B cell (primary cell): Measurements from ENCODE around the gene PNPO. TPM values are rescaled to one million over a fixed set of nuclear protein-coding genes. Genes with fewer than 3 reads are reported as not detected.

ENCODE experiments used
- ATAC-seq: fragments of 200-7000 bp; cut with Tn5 transposase; one replicate; pipeline ENCODE4 v1.10.0; 2021; ENCODE audit warnings: low read depth, mild to moderate bottlenecking, moderate number of reproducible peaks, moderate library complexity
- CTCF ChIA-PET: fragments of 350-600 bp; sonication (Branson Sonifier 250); formaldehyde crosslinking; loops from one replicate; lab custom pipeline; 2021; ENCODE audit warnings: antibody characterized with exemption, inconsistent platforms; lab: Charles Lee
- POLR2A ChIA-PET: fragments of 350-600 bp; sonication (Branson Sonifier 250); formaldehyde crosslinking; loops from one replicate; lab custom pipeline; 2021; ENCODE audit warnings: antibody characterized with exemption; lab: Charles Lee
- DNase-seq: peaks from one replicate; pipeline ENCODE4 v3.0.0; 2013
- H2AFZ ChIP-seq: 2 replicates; pipeline ENCODE4 v1.6.1; 2012; ENCODE audit warnings: mild to moderate bottlenecking, low read depth, low read length; ENCODE audit not compliant: insufficient read depth, poor library complexity, severe bottlenecking
- H3K27ac ChIP-seq, 2 donors: 1 replicate in 1 of 2; 2 replicates in 1 of 2; pipeline ENCODE4 v1.5.1; 2012 to 2013; ENCODE audit warnings: low read length in 2 of 2, mild to moderate bottlenecking in 2 of 2, moderate library complexity in 1 of 2
- H3K27me3 ChIP-seq, 4 experiments: fragments of 200-600 bp in 1 of 4; sonication (generic) in 1 of 4; replicated peaks in 1 of 4; 1 replicate in 2 of 4; 2 replicates in 2 of 4; pipeline versions ENCODE4 v1.6.1 to v1.7.0; 2013 to 2016; ENCODE audit warnings: low read length in 3 of 4, mild to moderate bottlenecking in 2 of 4, mixed read lengths in 1 of 4, moderate library complexity in 1 of 4; ENCODE audit not compliant: insufficient read depth in 4 of 4, control insufficient read depth in 3 of 4; ENCODE audit errors: control extremely low read depth in 1 of 4
- H3K36me3 ChIP-seq, 2 experiments: replicated peaks in 1 of 2; 1 replicate in 1 of 2; 2 replicates in 1 of 2; pipeline versions ENCODE4 v1.6.1 to v1.7.1; 2013; ENCODE audit warnings: low read length in 1 of 2; ENCODE audit not compliant: insufficient read depth in 2 of 2, control insufficient read depth in 1 of 2; ENCODE audit errors: control extremely low read depth in 1 of 2, extremely low read depth in 1 of 2
- H3K4me1 ChIP-seq, 2 donors: fragments of 200-600 bp in 1 of 2; sonication (generic) in 1 of 2; 1 replicate in 1 of 2; 2 replicates in 1 of 2; pipeline versions ENCODE4 v1.5.1 to v1.6.1; 2013 to 2017; ENCODE audit warnings: low read length in 2 of 2; ENCODE audit not compliant: control insufficient read depth in 2 of 2, insufficient read depth in 2 of 2
- H3K4me2 ChIP-seq: replicated peaks from 2 replicates; pipeline ENCODE3; 2012; ENCODE audit warnings: mild to moderate bottlenecking, low read depth, low read length; ENCODE audit not compliant: poor library complexity, severe bottlenecking
- H3K4me3 ChIP-seq, 5 experiments: fragments of 200-600 bp in 1 of 5; sonication (generic) in 1 of 5; 1 replicate in 3 of 5; 2 replicates in 2 of 5; pipeline versions ENCODE4 v1.5.1 to v1.7.0; 2011 to 2016; ENCODE audit warnings: low read length in 4 of 5, mild to moderate bottlenecking in 4 of 5, low read depth in 2 of 5, control low read depth in 1 of 5, moderate library complexity in 1 of 5; ENCODE audit not compliant: insufficient read depth in 1 of 5; ENCODE audit errors: control extremely low read depth in 1 of 5, extremely low read depth in 1 of 5
- H3K79me2 ChIP-seq: fragments of 200-600 bp; sonication (generic); one replicate; pipeline ENCODE4 v1.6.0; 2016; ENCODE audit warnings: low read length; ENCODE audit not compliant: control insufficient read depth, insufficient read depth
- H3K9ac ChIP-seq: fragments of 200-600 bp; sonication (generic); 2 replicates; pipeline ENCODE4 v1.6.1; 2017; ENCODE audit warnings: mild to moderate bottlenecking, low read length, moderate library complexity
- H3K9me3 ChIP-seq, 3 donors: one replicate each; pipeline versions ENCODE4 v1.6.1 to v1.7.1; 2013; ENCODE audit warnings: low read length in 2 of 3; ENCODE audit not compliant: control insufficient read depth in 2 of 3, insufficient read depth in 1 of 3; ENCODE audit errors: control extremely low read depth in 1 of 3
- H4K20me1 ChIP-seq: 2 replicates; pipeline ENCODE4 v1.6.0; 2012; ENCODE audit warnings: mild to moderate bottlenecking, low read length; ENCODE audit not compliant: insufficient read depth, control insufficient read depth, poor library complexity, severe bottlenecking
- H3K27ac Mint-ChIP-seq: one replicate; pipeline ENCODE4 v1.8.0; 2021; ENCODE audit warnings: mixed read lengths
- H3K27me3 Mint-ChIP-seq: one replicate; pipeline ENCODE4 v1.8.0; 2021; ENCODE audit warnings: mixed read lengths
- H3K4me1 Mint-ChIP-seq: one replicate; pipeline ENCODE4 v1.8.0; 2021; ENCODE audit warnings: mixed read lengths
- H3K4me3 Mint-ChIP-seq: one replicate; pipeline ENCODE4 v1.8.0; 2021; ENCODE audit warnings: mixed read lengths
- H3K9me3 Mint-ChIP-seq: one replicate; pipeline ENCODE4 v1.8.0; 2022; ENCODE audit warnings: mixed read lengths; ENCODE audit not compliant: insufficient read depth
- CTCF ChIP-seq: fragments of 200-600 bp; IDR thresholded peaks from one replicate; pipeline ENCODE4 v1.8.0; 2022; ENCODE audit warnings: antibody characterized with exemption, mild to moderate bottlenecking
- EZH2 ChIP-seq: IDR thresholded peaks from 2 replicates; pipeline ENCODE4 v1.6.1; 2012; ENCODE audit warnings: borderline replicate concordance, low read depth, mild to moderate bottlenecking, moderate library complexity, low read length; ENCODE audit not compliant: insufficient read depth, poor library complexity, severe bottlenecking
- WGBS: methylation state at CpG from one replicate; pipeline ENCODE4 v1.1.5; 2013; ENCODE audit warnings: missing lambda C conversion rate; ENCODE audit not compliant: insufficient coverage; 5-methylcytosine and 5-hydroxymethylcytosine counted together
- intact Hi-C: fragments of 100-400 bp; cut with micrococcal nuclease; formaldehyde crosslinking; loops from one replicate; pipeline ENCODE4 v1.10.0; 2022
- polyA plus RNA-seq: library from polyadenylated mRNA; depleted of rRNA; stranded (reverse); fragments of >200 nt; gene quantifications from 2 replicates; pipeline ENCODE4 v1.2.3, GENCODE V29; 2012
- total RNA-seq, 2 donors: library from RNA; stranded (reverse); fragments of 120-200 nt in 1 of 2; gene quantifications; 1 replicate in 1 of 2; 2 replicates in 1 of 2; pipeline versions ENCODE4 v1.2.3 to v1.2.4, GENCODE V29; 2013 to 2022

PNPO gene
- total and polyA plus RNA-seq, 2 donors (not counting 1 experiment from before 2014, with no cell fraction given): 8.0 to 14.7 TPM

GRCh38 chr17:47942096-47942510 lies 732 bp downstream of the PNPO start:
- CTCF ChIA-PET: interaction anchor here (1.2 to 5.5 kb wide), 7 partner anchors 7 to 677 kb away, joined by 3 to 44 read pairs (median 6); partner anchors contain the start of gene CDK5RAP3
- Histone ChIP-seq H3K9ac (peak overlapping the region; percentile 89), H2AFZ (peak overlapping the region; percentile 95), H3K4me2 (peak overlapping the region; percentile 91), H3K27me3 (no peaks in the 10 kb centered on the region), H3K4me3 (peak overlapping the region; percentile 50 to 84 (median 76)), H3K9me3 (no peaks in the 10 kb centered on the region), H3K79me2 (peaks cover 7% of the 10 kb centered on the region), H3K4me1 (peaks cover 11 to 22% of the 10 kb centered on the region in 2 donors), H3K27ac (peak overlapping the region in 1 of 2 donors; percentile 83), H3K36me3 (peaks cover 0 to 21% of the 10 kb centered on the region in 2 experiments), H4K20me1 (no peaks in the 10 kb centered on the region)
- WGBS: 3% methylated on average over 5 of the region's 5 CpGs
- H3K4me1 Mint-ChIP-seq: peaks cover 35% of the 10 kb centered on the region
- ATAC-seq (no peak), DNase-seq (no peak)
- H3K27ac Mint-ChIP-seq: peak overlapping the region; percentile 82
- TF ChIP-seq CTCF (no peak), EZH2 (no peak)
- H3K4me3 Mint-ChIP-seq: peak overlapping the region; percentile 88
- no peaks in the 10 kb centered on the region for H3K27me3 Mint-ChIP-seq
- POLR2A ChIA-PET: interaction anchor here (0.7 to 2.5 kb wide), 2 partner anchors 13 to 28 kb away, joined by 4 to 18 read pairs; partner anchors contain the start of gene CDK5RAP3
- intact Hi-C loops: no loop called here
- no peaks in the 10 kb centered on the region for H3K9me3 Mint-ChIP-seq

GRCh38 chr17:47942568-47942967 lies 1.2 kb downstream of the PNPO start:
- Mint-ChIP-seq H3K4me1 (peaks cover 35% of the 10 kb centered on the region), H3K27ac (no peak overlapping the region), H3K9me3 (no peaks in the 10 kb centered on the region), H3K4me3 (peak overlapping the region; percentile 88), H3K27me3 (no peaks in the 10 kb centered on the region)
- H3K9me3 ChIP-seq: no peaks in the 10 kb centered on the region
- TF ChIP-seq CTCF: no peak
- intact Hi-C loops: no loop called here
- peaks cover 0 to 21% of the 10 kb centered on the region in 2 experiments for H3K36me3 ChIP-seq
- H3K27me3 ChIP-seq: no peaks in the 10 kb centered on the region
- peaks cover 7% of the 10 kb centered on the region for H3K79me2 ChIP-seq
- POLR2A ChIA-PET: interaction anchor here (0.6 to 2.5 kb wide), 2 partner anchors 28 to 323 kb away, joined by 7 to 18 read pairs; partner anchors contain the start of gene CDK5RAP3
- DNase-seq (no peak), ATAC-seq (no peak)
- H2AFZ ChIP-seq: peak overlapping the region; percentile 95
- no peak overlapping the region for H3K9ac ChIP-seq
- H3K4me1 ChIP-seq: peaks cover 11 to 22% of the 10 kb centered on the region in 2 donors
- no peak overlapping the region for H3K4me3 ChIP-seq
- H3K27ac ChIP-seq: peak overlapping the region in 1 of 2 donors; percentile 83
- CTCF ChIA-PET: interaction anchor here (1.2 to 5.5 kb wide), 6 partner anchors 7 to 676 kb away, joined by 3 to 44 read pairs (median 8); partner anchors contain the start of gene CDK5RAP3
- H3K4me2 ChIP-seq: peak overlapping the region; percentile 91
- 97% methylated on average over 3 of the region's 6 CpGs for WGBS
- no peaks in the 10 kb centered on the region for H4K20me1 ChIP-seq
